SW 1271 (cell line): ENCODE results near the gene PPFIBP1.
"Not testable (repeated sequence)": the region's sequence is repeated elsewhere in the genome, so short reads cannot be mapped to it uniquely, and the experiment has no call there.

Source experiments
- DNase-seq, 2 experiments: peaks; one replicate each; lab custom pipeline; 2025; lab: John Stamatoyannopoulos, UW

The PPFIBP1 gene

GRCh38 chr12:27627123-27627852 is 103.3 kb downstream of the PPFIBP1 start:
- peak in 1 of 2 experiments; percentile 64 for DNase-seq

- not testable (repeated sequence) for DNase-seq
These were observed 104.0 kb downstream of the PPFIBP1 start for GRCh38 chr12:27627853-27628469.

- DNase-seq = not testable (repeated sequence)
These were observed 106.2 kb downstream of the PPFIBP1 start for GRCh38 chr12:27630219-27630618.

GRCh38 chr12:27631365-27631764 is 107.4 kb downstream of the PPFIBP1 start:
- no peak for DNase-seq

- peak in 1 of 2 experiments; percentile 33 for DNase-seq
These were observed 107.9 kb downstream of the PPFIBP1 start for GRCh38 chr12:27631813-27632491.

- peak in 1 of 2 experiments; percentile 73 for DNase-seq
These were observed 111.5 kb downstream of the PPFIBP1 start for GRCh38 chr12:27635349-27635972.

- DNase-seq = not testable (repeated sequence)
These were observed 112.6 kb downstream of the PPFIBP1 start for GRCh38 chr12:27636569-27636968.

GRCh38 chr12:27637524-27637923 is 113.5 kb downstream of the PPFIBP1 start:
- no peak for DNase-seq

- DNase-seq = no peak
These were observed 115.3 kb downstream of the PPFIBP1 start for GRCh38 chr12:27639265-27639664.

- not testable (repeated sequence) for DNase-seq
These were observed 116.7 kb downstream of the PPFIBP1 start for GRCh38 chr12:27640566-27641200.

GRCh38 chr12:27642361-27642760 is 118.4 kb downstream of the PPFIBP1 start:
- not testable (repeated sequence) for DNase-seq

- DNase-seq = not testable (repeated sequence)
These were observed 118.9 kb downstream of the PPFIBP1 start for GRCh38 chr12:27642892-27643291.

- no peak for DNase-seq
These were observed 120.3 kb downstream of the PPFIBP1 start for GRCh38 chr12:27644158-27644845.

- no peak for DNase-seq
These were observed 121.7 kb downstream of the PPFIBP1 start for GRCh38 chr12:27645671-27646070.

- DNase-seq = no peak
These were observed 122.1 kb downstream of the PPFIBP1 start for GRCh38 chr12:27646149-27646548.

GRCh38 chr12:27650011-27650410 is 126.0 kb downstream of the PPFIBP1 start:
- no peak for DNase-seq

- no peak for DNase-seq
These were observed 127.2 kb downstream of the PPFIBP1 start for GRCh38 chr12:27651201-27651600.

GRCh38 chr12:27652174-27652763 is 128.3 kb downstream of the PPFIBP1 start:
- peak; percentile 39 to 80 for DNase-seq

- no peak for DNase-seq
These were observed 129.7 kb downstream of the PPFIBP1 start for GRCh38 chr12:27653661-27654060.

- DNase-seq = not testable (repeated sequence)
These were observed 131.5 kb downstream of the PPFIBP1 start for GRCh38 chr12:27655476-27655875.

GRCh38 chr12:27657296-27657695 is 133.3 kb downstream of the PPFIBP1 start:
- no peak for DNase-seq
